ENCODE data around the gene SERPINB2.
"Not testable (repeated sequence)": the region's sequence is repeated elsewhere in the genome, so short reads cannot be mapped to it uniquely, and the experiment has no call there.

The SERPINB2 gene

GRCh38 chr18:63940543-63941050, 53.1 kb downstream of the SERPINB2 start:
- DNase-seq: not testable (repeated sequence)

GRCh38 chr18:63947051-63947790, 59.7 kb downstream of the SERPINB2 start:
- no peak for DNase-seq

- peak; percentile 48 for DNase-seq
Measured at GRCh38 chr18:63949068-63949737, 61.7 kb downstream of the SERPINB2 start, which contains the start of gene HMSD. Gene HMSD (plus strand): TSS chr18:63949301. CDS start chr18:63953456, 4,155 bp downstream.

DNA sequence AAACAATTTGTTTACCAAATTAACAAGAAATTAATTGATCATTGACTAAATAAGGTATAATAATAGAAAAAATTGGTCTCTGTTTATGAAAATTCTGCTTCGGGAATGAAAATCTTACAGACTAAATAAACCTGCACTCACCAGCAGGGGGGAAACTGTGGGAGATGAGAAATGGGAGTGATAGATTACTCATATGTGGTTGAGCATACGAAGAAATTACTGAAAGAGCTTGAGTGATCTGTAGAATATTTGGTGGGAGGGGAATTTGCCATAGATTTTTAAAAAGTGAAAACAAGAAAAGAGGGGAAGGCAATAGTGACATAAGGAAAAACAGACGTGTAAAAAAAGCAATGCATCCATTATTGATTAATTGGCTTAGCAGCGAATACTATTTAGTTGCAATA, 63.8 kb downstream of the SERPINB2 start:
- DNase-seq: no peak

Data from NCI-H2227 treated with DMSO at 0.1 percent for 48 hours (cell line).